Measurements from ENCODE around the gene TTC7B.

The TTC7B gene

DNA sequence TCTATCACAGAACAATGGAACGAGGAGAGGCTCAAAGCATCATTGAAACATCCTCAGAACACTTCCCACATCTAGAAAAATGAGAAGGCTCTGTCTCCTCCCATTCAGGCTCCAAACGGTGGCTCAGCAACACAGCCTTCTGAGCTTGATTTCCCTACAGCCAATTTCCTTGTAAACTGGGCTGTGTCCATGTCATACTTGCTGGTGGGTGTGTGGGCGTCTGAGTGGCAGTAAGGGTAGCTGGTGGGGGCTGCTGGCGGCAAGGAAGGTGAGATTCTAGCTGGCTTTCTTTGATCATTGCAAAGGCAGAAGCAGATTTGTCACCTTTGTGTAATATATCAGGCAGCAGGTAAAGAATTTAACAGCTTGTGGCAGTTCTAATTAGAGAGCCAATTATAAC, 255.7 kb downstream of the TTC7B start:
- TF ChIP-seq NFIC (IDR thresholded peaks at IDR 0.05) (no peak), TAF1 (IDR thresholded peaks at IDR 0.05; ENCODE audit: low read depth) (no peak), EGR1 (IDR thresholded peaks at IDR 0.05) (no peak), ZBTB7A (IDR thresholded peaks at IDR 0.05; ENCODE audit: low read depth) (no peak), RAD21 (IDR thresholded peaks at IDR 0.05; ENCODE audit: low read depth) (no peak), FOXM1 (IDR thresholded peaks at IDR 0.05; ENCODE audit: borderline replicate concordance, low read depth) (no peak), CREB1 (IDR thresholded peaks at IDR 0.05; ENCODE audit: low read depth) (no peak), TCF12 (IDR thresholded peaks at IDR 0.05; ENCODE audit: low read depth) (no peak), TEAD4 (IDR thresholded peaks at IDR 0.05) (no peak), YY1 (IDR thresholded peaks at IDR 0.05; ENCODE audit: low read depth) (no peak), CEBPB (IDR thresholded peaks at IDR 0.05) (no peak)
- TF ChIP-seq, protein P1, sequence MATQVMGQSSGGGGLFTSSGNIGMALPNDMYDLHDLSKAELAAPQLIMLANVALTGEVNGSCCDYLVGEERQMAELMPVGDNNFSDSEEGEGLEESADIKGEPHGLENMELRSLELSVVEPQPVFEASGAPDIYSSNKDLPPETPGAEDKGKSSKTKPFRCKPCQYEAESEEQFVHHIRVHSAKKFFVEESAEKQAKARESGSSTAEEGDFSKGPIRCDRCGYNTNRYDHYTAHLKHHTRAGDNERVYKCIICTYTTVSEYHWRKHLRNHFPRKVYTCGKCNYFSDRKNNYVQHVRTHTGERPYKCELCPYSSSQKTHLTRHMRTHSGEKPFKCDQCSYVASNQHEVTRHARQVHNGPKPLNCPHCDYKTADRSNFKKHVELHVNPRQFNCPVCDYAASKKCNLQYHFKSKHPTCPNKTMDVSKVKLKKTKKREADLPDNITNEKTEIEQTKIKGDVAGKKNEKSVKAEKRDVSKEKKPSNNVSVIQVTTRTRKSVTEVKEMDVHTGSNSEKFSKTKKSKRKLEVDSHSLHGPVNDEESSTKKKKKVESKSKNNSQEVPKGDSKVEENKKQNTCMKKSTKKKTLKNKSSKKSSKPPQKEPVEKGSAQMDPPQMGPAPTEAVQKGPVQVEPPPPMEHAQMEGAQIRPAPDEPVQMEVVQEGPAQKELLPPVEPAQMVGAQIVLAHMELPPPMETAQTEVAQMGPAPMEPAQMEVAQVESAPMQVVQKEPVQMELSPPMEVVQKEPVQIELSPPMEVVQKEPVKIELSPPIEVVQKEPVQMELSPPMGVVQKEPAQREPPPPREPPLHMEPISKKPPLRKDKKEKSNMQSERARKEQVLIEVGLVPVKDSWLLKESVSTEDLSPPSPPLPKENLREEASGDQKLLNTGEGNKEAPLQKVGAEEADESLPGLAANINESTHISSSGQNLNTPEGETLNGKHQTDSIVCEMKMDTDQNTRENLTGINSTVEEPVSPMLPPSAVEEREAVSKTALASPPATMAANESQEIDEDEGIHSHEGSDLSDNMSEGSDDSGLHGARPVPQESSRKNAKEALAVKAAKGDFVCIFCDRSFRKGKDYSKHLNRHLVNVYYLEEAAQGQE (IDR thresholded peaks at IDR 0.05; ENCODE audit: low read depth): no peak
- TF ChIP-seq, protein P2, sequence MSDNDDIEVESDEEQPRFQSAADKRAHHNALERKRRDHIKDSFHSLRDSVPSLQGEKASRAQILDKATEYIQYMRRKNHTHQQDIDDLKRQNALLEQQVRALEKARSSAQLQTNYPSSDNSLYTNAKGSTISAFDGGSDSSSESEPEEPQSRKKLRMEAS (IDR thresholded peaks at IDR 0.05): no peak
- TF ChIP-seq, protein P3, sequence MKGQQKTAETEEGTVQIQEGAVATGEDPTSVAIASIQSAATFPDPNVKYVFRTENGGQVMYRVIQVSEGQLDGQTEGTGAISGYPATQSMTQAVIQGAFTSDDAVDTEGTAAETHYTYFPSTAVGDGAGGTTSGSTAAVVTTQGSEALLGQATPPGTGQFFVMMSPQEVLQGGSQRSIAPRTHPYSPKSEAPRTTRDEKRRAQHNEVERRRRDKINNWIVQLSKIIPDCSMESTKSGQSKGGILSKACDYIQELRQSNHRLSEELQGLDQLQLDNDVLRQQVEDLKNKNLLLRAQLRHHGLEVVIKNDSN (IDR thresholded peaks at IDR 0.05): no peak

DNA sequence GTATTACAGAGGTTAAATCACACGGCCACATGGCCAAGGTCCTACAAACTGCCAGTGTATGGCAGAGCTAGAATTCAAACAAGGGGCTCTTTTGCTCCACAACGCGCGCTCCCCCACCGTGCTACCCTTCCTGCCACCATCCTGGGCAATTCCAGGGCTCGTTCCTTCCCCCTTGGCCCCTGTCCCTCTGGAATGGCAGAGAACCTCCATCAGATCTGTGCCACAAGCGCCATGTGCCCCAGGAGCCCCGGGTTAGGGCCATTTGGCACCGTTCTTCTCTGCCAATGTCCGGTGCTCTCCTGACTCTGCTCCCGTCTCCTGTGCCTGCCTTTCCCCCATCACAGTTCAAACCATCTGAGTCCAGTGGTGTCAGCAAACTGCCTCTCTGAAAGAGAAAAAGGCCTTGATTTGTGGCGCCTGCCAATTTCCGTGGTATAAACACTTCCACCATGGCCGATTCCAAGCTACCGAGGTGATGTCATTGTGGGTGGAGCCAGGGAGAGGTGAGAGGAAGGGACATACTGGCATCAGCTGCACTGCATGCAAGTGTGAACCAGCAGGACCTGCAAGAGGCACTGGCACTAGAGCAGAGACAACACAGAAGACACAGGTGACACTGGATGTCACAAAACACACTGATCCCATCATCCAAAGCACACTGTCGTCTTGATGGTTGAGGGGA, 256.3 kb downstream of the TTC7B start:
- TF ChIP-seq NFIC (IDR thresholded peaks at IDR 0.05): no peak
- TF ChIP-seq, protein P1 (IDR thresholded peaks at IDR 0.05; ENCODE audit: low read depth): no peak
- TF ChIP-seq EGR1 (IDR thresholded peaks at IDR 0.05): no peak
- TF ChIP-seq, protein P2 (IDR thresholded peaks at IDR 0.05): no peak
- no peak for TF ChIP-seq EP300 (IDR thresholded peaks at IDR 0.05; ENCODE audit: borderline replicate concordance)
- no peak for TF ChIP-seq ZBTB7A (IDR thresholded peaks at IDR 0.05; ENCODE audit: low read depth)
- no peak for TF ChIP-seq CEBPB (IDR thresholded peaks at IDR 0.05)

DNA sequence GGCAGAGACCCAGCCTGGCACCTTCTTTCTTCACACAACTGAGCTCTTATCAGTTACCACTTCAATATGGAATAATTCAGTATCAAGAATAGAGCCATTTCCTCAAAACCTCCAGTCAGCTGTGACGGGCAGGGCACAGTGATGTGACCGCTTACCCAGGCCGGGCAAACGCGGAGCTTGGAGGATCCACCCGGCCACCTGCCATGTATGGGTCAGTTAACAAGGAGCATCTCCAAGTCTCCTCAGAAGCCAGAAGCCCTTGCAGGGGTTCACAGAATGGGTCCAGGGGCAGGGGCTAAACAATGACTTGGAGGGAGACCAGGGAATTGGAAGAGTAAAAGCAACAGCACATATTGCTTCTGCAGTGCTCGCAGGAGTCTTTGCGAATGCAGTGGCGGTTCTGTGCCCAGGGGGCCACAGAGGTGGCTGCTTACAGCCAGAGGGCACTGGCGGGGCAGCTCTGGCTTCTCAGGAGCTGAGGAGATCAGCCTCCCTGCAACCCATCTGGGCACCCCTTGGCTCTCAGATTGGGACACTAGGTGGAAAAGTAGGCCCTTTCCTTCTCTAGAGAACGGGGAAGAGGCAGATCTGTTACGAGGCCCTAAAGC, 257.1 kb downstream of the TTC7B start:
- TF ChIP-seq, protein P1 (IDR thresholded peaks at IDR 0.05; ENCODE audit: low read depth): no peak
- no peak for TF ChIP-seq YY1 (IDR thresholded peaks at IDR 0.05; ENCODE audit: low read depth)
- no peak for TF ChIP-seq CEBPB (IDR thresholded peaks at IDR 0.05)
- TF ChIP-seq, protein P2 (IDR thresholded peaks at IDR 0.05): no peak
- no peak for TF ChIP-seq NFIC (IDR thresholded peaks at IDR 0.05)
- TF ChIP-seq, protein P3 (IDR thresholded peaks at IDR 0.05): no peak
